ENCODE measurements around the gene FBN1. TPM values are rescaled to one million over a fixed set of nuclear protein-coding genes. Genes with fewer than 3 reads are reported as not detected.

FBN1 gene
- total and polyA plus RNA-seq, 2 donors (not counting 3 experiments of a cell fraction or from before 2014, with no cell fraction given) = 107 to 111 TPM

DNA sequence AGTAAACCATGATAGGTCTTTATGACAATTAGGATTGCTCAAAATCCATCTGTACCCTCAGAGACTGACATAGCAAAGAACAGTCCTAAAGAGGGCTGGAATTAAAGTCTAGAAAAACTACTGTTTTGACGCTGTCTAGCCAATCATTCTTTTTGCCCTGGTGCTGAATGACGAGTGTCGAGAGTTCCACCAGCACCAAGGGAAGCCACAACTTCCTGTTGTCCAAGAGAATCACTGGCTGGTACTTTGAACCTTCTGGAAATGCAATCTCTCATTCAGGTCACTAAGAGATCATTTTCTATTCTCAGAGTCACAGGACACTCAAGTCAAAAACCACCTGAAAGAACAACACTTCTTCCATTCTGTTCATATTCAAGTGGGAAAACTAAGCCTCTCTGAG is 37.7 kb downstream of the FBN1 start:
- Histone ChIP-seq H3K4me2 (ENCODE audit: insufficient read depth, low read length) (no peak overlapping the region), H2AFZ (ENCODE audit: low read depth, low read length) (no peak overlapping the region), H3K9me3 (replicated peaks; ENCODE audit: control insufficient read depth, insufficient read depth, low read length) (no peaks in the 10 kb centered on the region), H3K9me1 (replicated peaks; ENCODE audit: control insufficient read depth, extremely low read depth, insufficient read depth, low read length) (no peaks in the 10 kb centered on the region), H3K9ac (replicated peaks; ENCODE audit: extremely low read depth, insufficient read depth, low read length) (no peak overlapping the region), H3K27ac (ENCODE audit: insufficient read depth, low read depth, low read length) (no peak overlapping the region), H4K20me1 (replicated peaks; ENCODE audit: control insufficient read depth, extremely low read depth, insufficient read depth, low read length) (no peaks in the 10 kb centered on the region), H3K79me2 (ENCODE audit: control insufficient read depth, insufficient read depth, low read length) (no peaks in the 10 kb centered on the region), H3K27me3 (ENCODE audit: control insufficient read depth in 2 of 2, insufficient read depth in 2 of 2, low read length in 2 of 2) (no peaks in the 10 kb centered on the region), H3K4me1 (ENCODE audit: control insufficient read depth, extremely low read depth, insufficient read depth, low read length) (peaks cover 16% of the 10 kb centered on the region), H3K36me3 (ENCODE audit: control insufficient read depth in 2 of 2, extremely low read depth in 1 of 2, insufficient read depth in 2 of 2, low read length in 2 of 2) (peaks cover 3 to 4% of the 10 kb centered on the region in 2 experiments), H3K4me3 (replicated peaks in 1 of 3; ENCODE audit: insufficient read depth in 1 of 3, low read depth in 1 of 3, low read length in 3 of 3) (no peak overlapping the region)
- intact Hi-C loops (cut with micrococcal nuclease) (no loop called here), dilution Hi-C loops (cut with MboI; ENCODE audit: extremely low pct_ligation_motif_present, low sequenced_read_pairs) (no loop called here)
- CTCF ChIA-PET = no interaction called here
- DNase-seq (ENCODE audit: low read depth, low spot score) = no peak
- TF ChIP-seq GATA2 (IDR thresholded peaks at IDR 0.05; ENCODE audit: insufficient read depth, insufficient read length, low read depth, low read length) (no peak), POLR2AphosphoS5 (IDR thresholded peaks at IDR 0.05; ENCODE audit: insufficient read depth, low read depth, low read length) (no peak), EZH2 (IDR thresholded peaks at IDR 0.05; ENCODE audit: borderline replicate concordance, low read depth, low read length, severe bottlenecking) (no peak), MYC (IDR thresholded peaks at IDR 0.05; ENCODE audit: low read depth, low read length) (no peak), FOS (IDR thresholded peaks at IDR 0.05; ENCODE audit: borderline replicate concordance, insufficient read depth, low read length) (no peak), POLR2A (IDR thresholded peaks at IDR 0.05; ENCODE audit: low read depth, low read length) (no peak), JUN (IDR thresholded peaks at IDR 0.05; ENCODE audit: borderline replicate concordance, insufficient read depth, insufficient read length, low read depth) (no peak)
- TF ChIP-seq, protein P1, sequence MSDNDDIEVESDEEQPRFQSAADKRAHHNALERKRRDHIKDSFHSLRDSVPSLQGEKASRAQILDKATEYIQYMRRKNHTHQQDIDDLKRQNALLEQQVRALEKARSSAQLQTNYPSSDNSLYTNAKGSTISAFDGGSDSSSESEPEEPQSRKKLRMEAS (IDR thresholded peaks at IDR 0.05; ENCODE audit: insufficient read depth, insufficient read length) = no peak
- TF ChIP-seq, protein P2, sequence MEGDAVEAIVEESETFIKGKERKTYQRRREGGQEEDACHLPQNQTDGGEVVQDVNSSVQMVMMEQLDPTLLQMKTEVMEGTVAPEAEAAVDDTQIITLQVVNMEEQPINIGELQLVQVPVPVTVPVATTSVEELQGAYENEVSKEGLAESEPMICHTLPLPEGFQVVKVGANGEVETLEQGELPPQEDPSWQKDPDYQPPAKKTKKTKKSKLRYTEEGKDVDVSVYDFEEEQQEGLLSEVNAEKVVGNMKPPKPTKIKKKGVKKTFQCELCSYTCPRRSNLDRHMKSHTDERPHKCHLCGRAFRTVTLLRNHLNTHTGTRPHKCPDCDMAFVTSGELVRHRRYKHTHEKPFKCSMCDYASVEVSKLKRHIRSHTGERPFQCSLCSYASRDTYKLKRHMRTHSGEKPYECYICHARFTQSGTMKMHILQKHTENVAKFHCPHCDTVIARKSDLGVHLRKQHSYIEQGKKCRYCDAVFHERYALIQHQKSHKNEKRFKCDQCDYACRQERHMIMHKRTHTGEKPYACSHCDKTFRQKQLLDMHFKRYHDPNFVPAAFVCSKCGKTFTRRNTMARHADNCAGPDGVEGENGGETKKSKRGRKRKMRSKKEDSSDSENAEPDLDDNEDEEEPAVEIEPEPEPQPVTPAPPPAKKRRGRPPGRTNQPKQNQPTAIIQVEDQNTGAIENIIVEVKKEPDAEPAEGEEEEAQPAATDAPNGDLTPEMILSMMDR (IDR thresholded peaks at IDR 0.05; ENCODE audit: extremely low read depth in 1 of 2, insufficient read depth in 1 of 2, low read depth in 1 of 2, low read length in 2 of 2) = no peak
- BruUV-seq (replicated peaks) = no TSS peak
- no peak for FAIRE-seq
- POLR2A ChIA-PET = no interaction called here

Data from endothelial cell of umbilical vein (primary cell).